HG03097 (cell line): ENCODE results near the gene PLD2.

ENCODE experiments used
- ATAC-seq: cut with Tn5 transposase; IDR thresholded peaks from one replicate; pipeline ENCODE4 v1.9.1; 2021; ENCODE audit not compliant: unreplicated experiment, low FRiP score

The PLD2 gene, protein sequence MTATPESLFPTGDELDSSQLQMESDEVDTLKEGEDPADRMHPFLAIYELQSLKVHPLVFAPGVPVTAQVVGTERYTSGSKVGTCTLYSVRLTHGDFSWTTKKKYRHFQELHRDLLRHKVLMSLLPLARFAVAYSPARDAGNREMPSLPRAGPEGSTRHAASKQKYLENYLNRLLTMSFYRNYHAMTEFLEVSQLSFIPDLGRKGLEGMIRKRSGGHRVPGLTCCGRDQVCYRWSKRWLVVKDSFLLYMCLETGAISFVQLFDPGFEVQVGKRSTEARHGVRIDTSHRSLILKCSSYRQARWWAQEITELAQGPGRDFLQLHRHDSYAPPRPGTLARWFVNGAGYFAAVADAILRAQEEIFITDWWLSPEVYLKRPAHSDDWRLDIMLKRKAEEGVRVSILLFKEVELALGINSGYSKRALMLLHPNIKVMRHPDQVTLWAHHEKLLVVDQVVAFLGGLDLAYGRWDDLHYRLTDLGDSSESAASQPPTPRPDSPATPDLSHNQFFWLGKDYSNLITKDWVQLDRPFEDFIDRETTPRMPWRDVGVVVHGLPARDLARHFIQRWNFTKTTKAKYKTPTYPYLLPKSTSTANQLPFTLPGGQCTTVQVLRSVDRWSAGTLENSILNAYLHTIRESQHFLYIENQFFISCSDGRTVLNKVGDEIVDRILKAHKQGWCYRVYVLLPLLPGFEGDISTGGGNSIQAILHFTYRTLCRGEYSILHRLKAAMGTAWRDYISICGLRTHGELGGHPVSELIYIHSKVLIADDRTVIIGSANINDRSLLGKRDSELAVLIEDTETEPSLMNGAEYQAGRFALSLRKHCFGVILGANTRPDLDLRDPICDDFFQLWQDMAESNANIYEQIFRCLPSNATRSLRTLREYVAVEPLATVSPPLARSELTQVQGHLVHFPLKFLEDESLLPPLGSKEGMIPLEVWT

DNA sequence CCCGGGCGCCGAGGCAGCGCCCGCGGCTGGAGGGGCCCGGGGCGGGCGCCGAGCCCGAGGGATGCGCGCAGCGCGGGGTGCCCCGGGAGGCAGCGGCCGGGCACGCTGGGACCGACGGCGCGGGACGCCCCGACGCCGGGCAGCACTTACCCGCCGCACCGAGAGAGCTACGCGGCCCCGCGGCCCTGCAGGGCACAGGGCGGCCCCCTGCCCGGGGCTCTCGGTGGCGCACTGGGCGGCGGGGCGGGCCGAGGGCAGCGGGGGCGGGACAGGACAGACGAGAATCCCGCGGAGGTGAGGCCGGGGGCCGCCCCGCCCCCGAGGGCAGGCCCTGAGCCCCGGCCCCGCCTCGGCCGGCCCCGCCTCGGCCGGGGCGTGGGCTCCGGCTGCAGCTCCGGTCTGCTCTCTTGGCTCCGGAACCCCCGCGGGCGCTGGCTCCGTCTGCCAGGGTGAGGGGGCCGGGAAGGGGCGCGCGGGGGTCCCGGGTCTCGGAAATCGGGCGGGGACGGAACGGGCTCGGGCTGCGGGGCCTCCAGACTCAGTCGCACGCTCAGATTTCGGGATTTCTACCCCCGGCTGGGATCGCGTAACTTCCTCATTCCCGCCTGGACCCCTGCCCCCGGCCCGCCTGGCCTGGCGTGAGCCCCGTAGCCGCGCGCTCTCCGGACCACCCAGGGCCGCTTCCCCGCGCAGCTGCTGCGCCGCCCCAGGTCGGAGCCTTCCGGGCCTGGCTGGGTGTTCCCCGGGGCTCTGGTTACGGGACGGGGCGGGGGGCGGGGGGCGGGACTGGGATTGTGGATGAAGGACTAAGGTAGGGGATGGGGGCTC is at the start of gene PLD2:
Gene PLD2 (plus strand): TSS at position 376 of the 828 bp plus-strand sequence. CDS start 621 bp downstream, outside the sequence.
- ATAC-seq = peak; percentile 91

DNA sequence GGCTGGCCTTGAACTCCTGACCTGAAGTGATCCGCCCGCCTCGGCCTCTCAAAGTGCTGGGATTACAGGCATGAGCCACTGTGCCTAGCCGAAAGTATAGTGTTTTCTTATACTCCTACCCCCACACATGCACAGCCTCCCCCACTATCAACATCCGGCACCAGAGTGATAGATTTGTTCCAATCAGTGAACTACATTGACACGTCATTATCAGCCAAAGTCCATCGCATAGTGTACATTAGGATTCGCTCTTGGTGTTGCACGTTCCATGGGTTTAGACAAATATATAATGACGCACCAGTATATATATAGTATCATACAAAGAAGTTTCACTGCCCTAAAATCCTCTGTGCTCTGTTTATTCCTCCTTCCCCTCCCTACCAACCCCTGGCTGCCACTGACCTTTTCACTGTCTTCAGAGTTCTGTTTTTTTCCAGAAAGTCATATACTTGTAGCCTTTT is 47.1 kb upstream of the PLD2 start:
- ATAC-seq = no peak

- no peak for ATAC-seq
Observed at GRCh38 chr17:4764595-4764994, 42.4 kb upstream of the PLD2 start.

DNA sequence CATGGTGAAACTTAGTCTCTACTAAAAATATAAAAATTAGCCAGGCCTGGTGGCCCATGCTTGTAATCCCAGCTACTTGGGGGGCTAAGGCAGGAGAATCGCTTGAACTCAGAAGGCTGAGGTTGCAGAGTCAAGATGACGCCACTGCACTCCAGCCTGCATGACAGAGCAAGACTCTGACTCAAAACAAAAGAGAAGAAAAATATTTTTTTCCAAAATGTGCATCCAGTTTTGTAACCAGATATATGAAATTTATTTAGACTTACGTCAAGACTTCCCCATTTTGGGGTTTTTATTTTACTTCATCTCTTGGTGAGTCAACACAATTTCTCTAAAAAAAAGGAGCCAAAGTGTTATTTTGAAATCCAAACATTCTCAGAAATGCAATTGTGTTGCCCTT is 40.8 kb upstream of the PLD2 start:
- ATAC-seq = no peak

GRCh38 chr17:4766723-4767122 is 40.2 kb upstream of the PLD2 start:
- ATAC-seq = no peak

- ATAC-seq = no peak
Observed at GRCh38 chr17:4768298-4768697, 38.7 kb upstream of the PLD2 start.

DNA sequence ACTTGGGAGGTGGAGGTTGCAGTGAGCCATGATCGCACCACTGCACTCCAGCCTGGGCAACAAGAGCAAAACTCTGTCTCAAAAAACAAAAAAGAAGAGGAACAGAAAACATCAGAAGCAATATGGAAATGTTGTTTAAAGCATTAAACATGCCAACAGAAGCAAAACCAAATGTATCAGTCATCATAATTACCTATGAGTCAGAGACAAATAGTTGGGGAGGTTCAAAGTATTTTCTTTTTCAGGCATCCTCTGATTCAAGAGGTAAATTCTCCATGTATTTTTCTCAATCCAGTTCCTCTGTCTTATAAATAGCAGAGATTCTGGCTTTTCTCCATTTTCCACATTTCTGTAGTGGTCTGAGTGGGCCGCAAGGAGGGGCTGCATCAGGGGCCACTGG is 37.3 kb upstream of the PLD2 start:
- ATAC-seq = no peak

DNA sequence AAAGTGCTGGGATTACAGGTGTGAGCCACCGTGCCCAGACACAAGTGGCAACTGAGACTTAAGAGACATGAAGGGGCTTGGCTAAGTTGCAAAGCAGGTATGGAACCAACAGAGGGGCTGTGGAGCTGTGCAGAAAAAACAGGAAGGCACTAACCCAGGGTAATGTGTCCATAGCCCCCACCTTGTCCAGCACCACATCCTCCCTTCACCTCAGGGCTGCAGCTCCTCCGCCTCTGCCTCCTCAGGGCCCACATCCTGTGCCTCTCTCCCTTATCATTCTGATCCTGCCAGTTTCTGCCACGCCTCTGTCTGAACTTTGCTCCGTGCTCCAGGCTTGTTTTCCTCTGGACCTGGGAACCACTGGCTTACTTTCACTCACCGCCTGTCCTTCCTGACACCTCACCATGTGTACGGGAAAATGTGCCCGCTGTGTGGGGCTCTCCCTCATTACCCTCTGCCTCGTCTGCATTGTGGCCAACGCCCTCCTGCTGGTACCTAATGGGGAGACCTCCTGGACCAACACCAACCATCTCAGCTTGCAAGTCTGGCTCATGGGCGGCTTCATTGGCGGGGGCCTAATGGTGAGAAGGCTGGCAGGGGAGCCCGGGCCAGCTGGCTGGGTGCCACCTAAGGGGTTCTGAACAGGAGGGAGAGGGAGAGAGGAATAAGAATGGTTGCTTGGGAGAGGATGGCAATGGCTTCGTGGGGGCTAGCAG is 35.3 kb upstream of the PLD2 start, which contains the start of gene TM4SF5:
Gene TM4SF5 (plus strand): TSS at position 368 of the 716 bp plus-strand sequence. CDS start 37 bp downstream, at position 405.
- ATAC-seq = no peak

- no peak for ATAC-seq
Observed at GRCh38 chr17:4772235-4772613, 34.7 kb upstream of the PLD2 start.

DNA sequence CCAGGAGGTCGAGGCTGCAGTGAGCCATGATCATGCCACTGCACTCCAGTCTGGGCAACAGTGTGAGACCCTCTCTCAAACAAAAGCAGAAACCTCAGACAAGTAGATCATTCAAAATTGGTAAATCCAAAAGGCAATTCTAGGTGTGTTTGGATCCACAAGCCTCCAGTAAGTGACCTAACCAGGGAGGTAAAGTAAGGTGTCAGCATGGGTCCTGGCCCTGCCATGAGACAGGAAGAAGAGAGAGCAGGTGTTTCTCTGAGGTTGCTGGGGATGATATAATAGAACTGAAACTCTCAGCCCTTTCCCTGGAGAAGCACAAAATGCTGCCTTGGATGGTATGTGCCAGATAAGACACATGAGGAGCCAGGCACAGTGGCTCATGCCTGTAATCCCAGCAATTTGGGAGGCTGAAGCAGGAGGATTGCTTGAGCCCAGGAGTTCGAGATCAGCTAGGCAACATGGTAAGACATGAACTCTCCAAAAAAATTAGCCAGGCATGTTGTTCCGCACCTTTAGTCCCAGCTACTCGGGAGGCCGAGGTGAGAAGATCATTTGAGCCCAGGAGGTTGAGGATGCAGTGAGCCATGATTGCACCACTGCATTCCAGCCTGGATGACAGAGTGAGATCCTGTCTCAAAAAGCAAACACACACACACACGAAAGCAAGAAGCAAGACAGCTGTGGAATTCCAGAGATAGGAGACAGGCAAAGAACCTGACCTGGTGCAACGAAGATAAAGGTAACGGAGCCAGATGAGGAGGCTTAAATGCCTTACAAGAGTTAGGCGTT is 28.8 kb upstream of the PLD2 start:
- ATAC-seq = no peak

- no peak for ATAC-seq
Observed at GRCh38 chr17:4780325-4780955, 26.5 kb upstream of the PLD2 start.

- ATAC-seq = no peak
Observed at GRCh38 chr17:4782652-4783051, 24.3 kb upstream of the PLD2 start.

GRCh38 chr17:4785311-4786105 is 21.4 kb upstream of the PLD2 start:
- ATAC-seq = no peak

DNA sequence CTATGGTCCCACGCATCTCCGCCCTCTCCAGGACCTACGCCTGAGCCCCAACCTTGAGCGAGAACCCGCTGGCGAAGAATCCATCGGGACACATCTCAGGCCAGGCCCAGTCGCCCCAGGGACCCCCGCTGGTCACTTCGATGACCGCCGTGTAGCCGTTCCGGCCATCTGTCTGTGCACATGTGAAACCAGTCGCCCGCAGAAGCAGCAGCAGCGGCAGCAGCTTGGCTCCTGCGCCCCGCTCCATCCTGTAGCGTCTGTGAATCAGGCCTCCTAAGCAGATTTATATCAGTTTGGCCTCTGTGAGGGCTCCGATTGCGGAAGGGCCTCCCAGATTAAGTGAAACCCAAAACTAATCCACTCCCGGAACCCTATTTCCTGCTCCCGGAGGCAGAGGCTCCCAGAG is 20.8 kb upstream of the PLD2 start, which contains the start of gene VMO1:
Gene VMO1 (minus strand): TSS at position 259 of the 406 bp plus-strand sequence. CDS start 12 bp downstream, at position 247.
- no peak for ATAC-seq

DNA sequence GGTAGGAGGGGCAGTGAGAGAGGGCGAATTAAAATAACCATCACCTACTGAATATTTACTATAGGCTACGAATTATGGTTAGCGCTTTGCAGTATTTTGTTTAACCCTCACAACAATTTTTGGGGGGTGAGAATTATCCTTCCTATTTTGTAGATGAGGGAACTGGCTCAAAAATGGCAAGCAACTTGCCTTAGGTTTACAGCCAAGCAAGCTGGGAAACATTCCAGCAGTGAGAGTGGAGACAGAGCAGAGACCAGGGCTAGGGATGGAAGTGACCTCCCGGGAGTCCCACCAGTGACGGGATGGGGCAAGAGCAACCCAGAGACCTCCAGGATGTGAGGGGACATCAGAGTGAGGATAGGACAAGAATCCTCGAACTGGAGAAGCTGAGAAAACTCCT is 20.4 kb upstream of the PLD2 start:
- ATAC-seq = no peak

- ATAC-seq = no peak
Observed at GRCh38 chr17:4788159-4788806, 18.7 kb upstream of the PLD2 start.
